ENCODE data around the gene MXD1.

DNA sequence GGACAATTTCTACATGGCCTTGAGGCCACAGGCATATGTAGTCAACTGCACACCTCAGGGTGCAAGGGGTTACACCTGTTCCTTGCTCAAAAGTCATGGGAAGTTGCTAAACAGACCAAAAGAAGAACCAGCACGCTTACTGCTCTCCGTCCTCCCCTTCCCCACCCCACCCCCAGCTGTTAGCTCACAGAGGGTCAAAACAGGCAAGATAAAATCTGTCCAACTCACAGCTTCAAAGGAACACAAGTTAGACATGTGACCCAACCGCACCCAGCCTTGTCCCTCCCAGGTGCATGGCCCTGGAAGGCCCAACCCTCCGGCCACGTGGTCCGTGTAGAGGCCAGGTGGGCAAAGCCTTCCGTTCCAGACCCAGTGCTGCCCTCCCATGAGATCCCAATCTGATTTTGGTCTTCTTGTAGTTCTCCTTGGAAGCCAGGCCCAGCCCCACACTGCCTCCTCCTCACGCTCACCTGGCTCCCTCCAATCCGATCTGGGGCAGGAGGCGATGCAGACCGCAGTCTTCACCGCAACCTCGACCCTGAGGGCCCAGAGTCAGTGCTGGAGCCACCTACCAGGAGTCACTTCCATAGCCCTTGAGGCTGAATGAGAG lies 61.0 kb downstream of the MXD1 start:
- no peak for TF ChIP-seq EZH2 (IDR thresholded peaks at IDR 0.05)
- TF ChIP-seq, protein P1, sequence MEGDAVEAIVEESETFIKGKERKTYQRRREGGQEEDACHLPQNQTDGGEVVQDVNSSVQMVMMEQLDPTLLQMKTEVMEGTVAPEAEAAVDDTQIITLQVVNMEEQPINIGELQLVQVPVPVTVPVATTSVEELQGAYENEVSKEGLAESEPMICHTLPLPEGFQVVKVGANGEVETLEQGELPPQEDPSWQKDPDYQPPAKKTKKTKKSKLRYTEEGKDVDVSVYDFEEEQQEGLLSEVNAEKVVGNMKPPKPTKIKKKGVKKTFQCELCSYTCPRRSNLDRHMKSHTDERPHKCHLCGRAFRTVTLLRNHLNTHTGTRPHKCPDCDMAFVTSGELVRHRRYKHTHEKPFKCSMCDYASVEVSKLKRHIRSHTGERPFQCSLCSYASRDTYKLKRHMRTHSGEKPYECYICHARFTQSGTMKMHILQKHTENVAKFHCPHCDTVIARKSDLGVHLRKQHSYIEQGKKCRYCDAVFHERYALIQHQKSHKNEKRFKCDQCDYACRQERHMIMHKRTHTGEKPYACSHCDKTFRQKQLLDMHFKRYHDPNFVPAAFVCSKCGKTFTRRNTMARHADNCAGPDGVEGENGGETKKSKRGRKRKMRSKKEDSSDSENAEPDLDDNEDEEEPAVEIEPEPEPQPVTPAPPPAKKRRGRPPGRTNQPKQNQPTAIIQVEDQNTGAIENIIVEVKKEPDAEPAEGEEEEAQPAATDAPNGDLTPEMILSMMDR (IDR thresholded peaks at IDR 0.05), result no peak

Data from neural progenitor cell (in vitro differentiated cells).